PC-9 (cell line): Measurements from ENCODE around the gene FKBP5. TPM values are rescaled to one million over a fixed set of nuclear protein-coding genes. Genes with fewer than 3 reads are reported as not detected.
"Not testable (repeated sequence)": the region's sequence is repeated elsewhere in the genome, so short reads cannot be mapped to it uniquely, and the experiment has no call there.

Experiments
- BruUV-seq: library from RNA; stranded (reverse); fragments of 400-500 nt; replicated peaks from 2 replicates; lab custom pipeline; 2021; lab: Mats Ljungman, UMichigan
- CTCF ChIA-PET: fragments of 300-600 bp; sonication (Branson Sonifier 250); formaldehyde crosslinking; loops from one replicate; lab custom pipeline; 2022; ENCODE audit warnings: antibody characterized with exemption; lab: Charles Lee
- POLR2A ChIA-PET: fragments of 300-600 bp; sonication (Branson Sonifier 250); formaldehyde crosslinking; loops from one replicate; lab custom pipeline; 2022; ENCODE audit warnings: antibody characterized with exemption; ENCODE audit not compliant: unreplicated experiment; lab: Charles Lee
- DNase-seq, 2 experiments: peaks; one replicate each; pipeline versions ENCODE4 v3.0.0 to v3.0.0-alpha.2; 2015 to 2022; ENCODE audit warnings: mixed read lengths in 1 of 2
- H2AFZ ChIP-seq: fragments of 200-600 bp; sonication (generic); 2 replicates; pipeline ENCODE4 v1.8.1; 2017; ENCODE audit warnings: antibody characterized with exemption
- H3F3A ChIP-seq: fragments of 200-600 bp; sonication (generic); 2 replicates; pipeline ENCODE4 v1.8.1; 2017; ENCODE audit warnings: antibody characterized with exemption, mild to moderate bottlenecking, low read depth; ENCODE audit not compliant: insufficient read depth
- H3K27ac ChIP-seq: fragments of 200-600 bp; sonication (generic); 2 replicates; pipeline ENCODE4 v1.6.1; 2016; ENCODE audit warnings: mixed run types
- H3K27me3 ChIP-seq: fragments of 200-600 bp; sonication (generic); 2 replicates; pipeline ENCODE4 v1.6.1; 2016; ENCODE audit warnings: low read depth, mixed run types; ENCODE audit not compliant: insufficient read depth
- H3K36me3 ChIP-seq: fragments of 200-600 bp; sonication (generic); 2 replicates; pipeline ENCODE4 v1.6.1; 2016; ENCODE audit warnings: low read depth, mixed run types
- H3K4me1 ChIP-seq: fragments of 200-600 bp; sonication (generic); replicated peaks from 2 replicates; pipeline ENCODE4 v1.6.1; 2016; ENCODE audit warnings: mixed run types; ENCODE audit not compliant: insufficient read depth
- H3K4me2 ChIP-seq: fragments of 200-600 bp; sonication (generic); 2 replicates; pipeline ENCODE4 v1.6.1; 2017; ENCODE audit warnings: mixed run types
- H3K4me3 ChIP-seq: fragments of 200-600 bp; sonication (generic); 2 replicates; pipeline ENCODE4 v1.6.1; 2016; ENCODE audit warnings: mixed run types
- H3K79me2 ChIP-seq: fragments of 200-600 bp; sonication (generic); 2 replicates; pipeline ENCODE4 v1.6.1; 2017; ENCODE audit warnings: low read depth, mixed run types
- H3K9me2 ChIP-seq: fragments of 200-600 bp; sonication (generic); 2 replicates; pipeline ENCODE4 v1.8.1; 2017; ENCODE audit warnings: mild to moderate bottlenecking; ENCODE audit not compliant: insufficient read depth
- H3K9me3 ChIP-seq: fragments of 200-600 bp; sonication (generic); 2 replicates; pipeline ENCODE4 v1.8.1; 2016; ENCODE audit warnings: low read depth; ENCODE audit not compliant: insufficient read depth
- H4K20me1 ChIP-seq: fragments of 200-600 bp; sonication (generic); 2 replicates; pipeline ENCODE4 v1.8.1; 2017; ENCODE audit not compliant: insufficient read depth
- EZH2 ChIP-seq: fragments of 200-600 bp; sonication (generic); IDR thresholded peaks from 2 replicates; pipeline ENCODE4 v1.8.0; 2017; ENCODE audit warnings: antibody characterized with exemption, low read depth
- intact Hi-C: fragments of 100-400 bp; cut with micrococcal nuclease; formaldehyde crosslinking; loops from one replicate; pipeline ENCODE4 v1.10.0; 2022; ENCODE audit not compliant: unreplicated experiment
- total RNA-seq: library from RNA; stranded (reverse); gene quantifications from 2 replicates; pipeline ENCODE4 v1.2.3, GENCODE V29; 2021
- TF ChIP-seq, protein P1 (sequence below): fragments of 200-600 bp; sonication (generic); conservative IDR thresholded peaks from 2 replicates; pipeline ENCODE4 v1.6.1; 2017; ENCODE audit warnings: mixed run types, antibody characterized with exemption, mild to moderate bottlenecking, moderate library complexity

Gene FKBP5
- total RNA-seq, 1 experiment from 2014 or later = 5.0 TPM

DNA sequence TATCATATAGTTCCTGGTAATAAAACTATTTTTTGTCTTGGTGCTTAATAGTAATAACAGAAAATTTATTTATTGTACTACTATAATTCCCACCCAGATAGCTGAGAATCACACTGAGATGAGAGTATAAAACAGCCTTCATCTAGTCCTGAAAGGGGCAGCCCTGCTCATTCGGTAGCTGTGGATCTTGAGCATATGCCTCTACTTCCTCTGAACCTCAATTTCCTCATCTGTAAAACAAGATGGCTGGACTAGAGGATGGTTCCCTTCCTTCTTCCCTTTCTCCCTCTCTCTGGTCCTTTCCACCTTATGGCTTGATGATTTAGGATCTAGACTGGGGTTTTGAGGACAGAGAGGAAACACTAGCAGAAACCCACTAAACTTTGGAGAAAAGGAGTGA, 15.0 kb downstream of the FKBP5 start:
- Histone ChIP-seq H3K27me3 (no peaks in the 10 kb centered on the region), H3K27ac (no peak overlapping the region), H3K9me3 (0 out of 2 replicates have a peak, but pooled peaks cover 2% of the 10 kb centered on the region), H3F3A (0 out of 2 replicates have a peak, but pooled peaks cover 5% of the 10 kb centered on the region), H4K20me1 (no peaks in the 10 kb centered on the region), H3K79me2 (no peaks in the 10 kb centered on the region), H3K4me1 (no peaks in the 10 kb centered on the region), H2AFZ (no peak overlapping the region), H3K4me3 (no peak overlapping the region), H3K9me2 (no peaks in the 10 kb centered on the region), H3K4me2 (no peak overlapping the region), H3K36me3 (no peaks in the 10 kb centered on the region)
- DNase-seq = no peak
- intact Hi-C loops = no loop called here
- TF ChIP-seq, protein P1, sequence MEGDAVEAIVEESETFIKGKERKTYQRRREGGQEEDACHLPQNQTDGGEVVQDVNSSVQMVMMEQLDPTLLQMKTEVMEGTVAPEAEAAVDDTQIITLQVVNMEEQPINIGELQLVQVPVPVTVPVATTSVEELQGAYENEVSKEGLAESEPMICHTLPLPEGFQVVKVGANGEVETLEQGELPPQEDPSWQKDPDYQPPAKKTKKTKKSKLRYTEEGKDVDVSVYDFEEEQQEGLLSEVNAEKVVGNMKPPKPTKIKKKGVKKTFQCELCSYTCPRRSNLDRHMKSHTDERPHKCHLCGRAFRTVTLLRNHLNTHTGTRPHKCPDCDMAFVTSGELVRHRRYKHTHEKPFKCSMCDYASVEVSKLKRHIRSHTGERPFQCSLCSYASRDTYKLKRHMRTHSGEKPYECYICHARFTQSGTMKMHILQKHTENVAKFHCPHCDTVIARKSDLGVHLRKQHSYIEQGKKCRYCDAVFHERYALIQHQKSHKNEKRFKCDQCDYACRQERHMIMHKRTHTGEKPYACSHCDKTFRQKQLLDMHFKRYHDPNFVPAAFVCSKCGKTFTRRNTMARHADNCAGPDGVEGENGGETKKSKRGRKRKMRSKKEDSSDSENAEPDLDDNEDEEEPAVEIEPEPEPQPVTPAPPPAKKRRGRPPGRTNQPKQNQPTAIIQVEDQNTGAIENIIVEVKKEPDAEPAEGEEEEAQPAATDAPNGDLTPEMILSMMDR = no peak
- no peak for TF ChIP-seq EZH2
- ChIA-PET CTCF (no interaction called here), POLR2A (interaction anchor here (0.7 kb wide), 1 partner anchor 84 kb away, joined by 6 read pairs; no protein-coding TSS in a partner anchor)
- no TSS peak for BruUV-seq

DNA sequence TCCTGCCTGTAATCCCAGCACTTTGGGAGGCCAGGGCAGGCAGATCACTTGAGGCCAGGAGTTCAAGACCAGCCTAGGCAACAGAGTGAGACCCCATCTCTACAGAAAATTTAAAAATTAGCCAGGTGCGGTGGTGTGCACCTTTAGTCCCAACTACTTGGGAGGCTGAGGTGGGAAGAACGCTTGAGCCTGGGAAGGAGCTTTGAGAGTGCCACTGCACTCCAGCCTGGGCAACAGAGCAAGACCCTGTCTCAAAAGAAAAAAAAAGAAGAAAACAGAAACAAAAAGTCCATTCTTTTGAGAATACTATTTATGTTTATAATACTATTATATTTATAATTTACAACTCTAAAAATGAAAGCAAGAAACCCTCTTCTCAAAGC, 15.4 kb downstream of the FKBP5 start:
- intact Hi-C loops, H3F3A ChIP-seq: not testable (repeated sequence)
- POLR2A ChIA-PET = interaction anchor here (0.7 kb wide), 1 partner anchor 83 kb away, joined by 6 read pairs; no protein-coding TSS in a partner anchor

DNA sequence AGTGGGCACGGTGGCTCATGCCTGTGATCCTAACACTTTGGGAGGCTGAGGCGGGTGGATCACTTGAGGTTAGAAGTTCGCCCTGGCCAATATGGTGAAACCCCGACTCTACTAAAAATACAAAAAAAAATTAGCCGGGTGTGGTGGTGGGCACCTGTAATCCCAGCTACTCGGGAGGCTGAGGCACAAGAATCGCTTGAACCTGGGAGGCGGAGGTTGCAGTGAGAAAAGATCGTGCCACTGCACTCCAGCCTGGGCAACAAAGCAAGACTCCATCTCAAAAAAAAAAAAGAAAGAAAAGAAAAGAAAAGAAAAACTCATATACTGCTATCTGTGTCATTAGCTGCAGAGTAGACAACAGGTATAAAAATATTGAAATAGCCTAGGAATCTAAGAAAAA, 18.3 kb downstream of the FKBP5 start:
- H3K36me3 ChIP-seq, H4K20me1 ChIP-seq, DNase-seq, CTCF ChIA-PET, H3F3A ChIP-seq, POLR2A ChIA-PET, H3K79me2 ChIP-seq, H3K9me3 ChIP-seq, H3K27me3 ChIP-seq, BruUV-seq, H2AFZ ChIP-seq, H3K4me1 ChIP-seq, H3K27ac ChIP-seq, H3K4me3 ChIP-seq, H3K9me2 ChIP-seq, H3K4me2 ChIP-seq, intact Hi-C loops: not testable (repeated sequence)

More for the DNA sequence above, 15.4 kb downstream of the FKBP5 start:
- DNase-seq, H2AFZ ChIP-seq, H3K79me2 ChIP-seq, H3K27me3 ChIP-seq, H3K36me3 ChIP-seq, H3K4me2 ChIP-seq, H4K20me1 ChIP-seq, BruUV-seq, H3K9me2 ChIP-seq, H3K4me1 ChIP-seq, H3K4me3 ChIP-seq, CTCF ChIA-PET, H3K9me3 ChIP-seq, H3K27ac ChIP-seq: not testable (repeated sequence)

DNA sequence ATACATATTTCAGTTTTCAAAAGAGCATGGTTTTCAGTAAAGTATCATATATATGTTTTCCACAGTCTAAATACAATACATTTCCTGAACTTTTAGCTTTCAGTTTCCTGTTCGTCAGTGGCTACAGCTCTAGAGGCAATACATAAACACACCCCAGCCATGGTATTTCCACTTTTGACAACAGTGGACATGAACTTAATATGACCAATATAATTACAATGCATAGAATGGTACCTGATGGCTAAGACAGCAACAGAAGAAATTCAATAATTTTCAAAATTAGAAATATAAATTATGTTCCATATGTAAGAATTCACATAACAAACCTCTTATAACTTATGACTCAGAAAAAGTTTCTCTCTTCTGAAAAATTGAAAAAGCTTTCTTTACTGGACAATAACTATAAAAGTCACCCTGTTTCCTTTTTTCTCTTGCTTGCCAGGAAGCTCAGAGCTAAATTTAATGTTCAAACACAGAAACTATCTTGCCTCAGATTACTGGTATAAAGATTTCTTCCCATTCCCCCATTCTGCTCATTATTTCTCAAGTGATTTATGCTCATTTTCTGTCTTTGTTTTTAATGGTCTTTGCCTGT, 19.2 kb downstream of the FKBP5 start:
- Histone ChIP-seq H3K4me1 (no peaks in the 10 kb centered on the region), H3K9me2 (no peaks in the 10 kb centered on the region), H3F3A (0 out of 2 replicates have a peak, but pooled peaks cover 6% of the 10 kb centered on the region), H3K27ac (no peak overlapping the region), H3K4me3 (no peak overlapping the region), H3K79me2 (no peaks in the 10 kb centered on the region), H4K20me1 (no peaks in the 10 kb centered on the region), H3K4me2 (no peak overlapping the region), H3K36me3 (no peaks in the 10 kb centered on the region), H3K9me3 (0 out of 2 replicates have a peak, but pooled peaks cover 2% of the 10 kb centered on the region), H2AFZ (no peak overlapping the region), H3K27me3 (no peaks in the 10 kb centered on the region)
- no peak for DNase-seq
- CTCF ChIA-PET = no interaction called here
- TF ChIP-seq, protein P1 = no peak
- TF ChIP-seq EZH2 = no peak
- POLR2A ChIA-PET = no interaction called here
- BruUV-seq = no TSS peak
- intact Hi-C loops = no loop called here
